ENCODE results near the gene STX12. TPM values are rescaled to one million over a fixed set of nuclear protein-coding genes. Genes with fewer than 3 reads are reported as not detected.

The STX12 gene
- total and polyA plus RNA-seq, 2 of the 4 experiments (the other 2 are of a cell fraction), result 28.6 to 54.8 TPM

- H3K14ac ChIP-seq (replicated peaks; ENCODE audit: low read depth, low read length), result no peak overlapping the region
- dilution Hi-C loops (cut with HindIII; ENCODE audit: low sequenced_read_pairs, unreplicated experiment), result no loop called here
- TF ChIP-seq RCOR1 (IDR thresholded peaks at IDR 0.05; ENCODE audit: insufficient replicate concordance, low read length) (no peak), MAZ (IDR thresholded peaks at IDR 0.05; ENCODE audit: borderline replicate concordance, low read depth, low read length) (no peak), ELK1 (IDR thresholded peaks at IDR 0.05; ENCODE audit: borderline replicate concordance, low read depth, low read length) (no peak), NFE2L2 (IDR thresholded peaks at IDR 0.05; ENCODE audit: low read depth, low read length) (no peak), BHLHE40 (IDR thresholded peaks at IDR 0.05; ENCODE audit: low read depth, low read length) (no peak), POLR2A (IDR thresholded peaks at IDR 0.05; ENCODE audit: low read depth, low read length) (no peak), CHD1 (IDR thresholded peaks at IDR 0.05; ENCODE audit: low read depth, low read length) (no peak), CTCF (conservative IDR thresholded peaks at IDR 0.05; ENCODE audit: low read depth, low read length) (no peak), RAD21 (IDR thresholded peaks at IDR 0.05; ENCODE audit: low read length) (no peak), MAFK (IDR thresholded peaks at IDR 0.05; ENCODE audit: low read depth, low read length) (no peak), FOS (IDR thresholded peaks at IDR 0.05; ENCODE audit: low read depth, low read length) (no peak), RFX5 (IDR thresholded peaks at IDR 0.05; ENCODE audit: low read depth, low read length) (no peak), MXI1 (IDR thresholded peaks at IDR 0.05; ENCODE audit: borderline replicate concordance, low read depth, low read length) (no peak), USF2 (IDR thresholded peaks at IDR 0.05; ENCODE audit: low read depth, low read length) (no peak), SMC3 (IDR thresholded peaks at IDR 0.05; ENCODE audit: low read depth, low read length) (no peak), CEBPB (IDR thresholded peaks at IDR 0.05; ENCODE audit: low read depth, low read length) (no peak)
- H3K4me2 ChIP-seq (ENCODE audit: low read depth, low read length), result no peak overlapping the region
- H3K9me1 ChIP-seq (ENCODE audit: insufficient read depth, low read length), result 0 out of 2 replicates have a peak, but pooled peaks cover 6% of the 10 kb centered on the region
- intact Hi-C loops (cut with micrococcal nuclease), result no loop called here
- no peak overlapping the region for H3K4me3 ChIP-seq (ENCODE audit: insufficient read depth, low read depth, low read length)
- DNase-seq, result no peak
- ATAC-seq (ENCODE audit: low read depth), result no peak
- H3K36me3 ChIP-seq (ENCODE audit: control insufficient read depth, insufficient read depth, low read length), result peaks cover 17% of the 10 kb centered on the region
- H2AFZ ChIP-seq (replicated peaks; ENCODE audit: low read length, poor library complexity), result no peak overlapping the region
- H2BK20ac ChIP-seq (ENCODE audit: low read depth, low read length), result no peak overlapping the region
- H3K79me1 ChIP-seq (ENCODE audit: low read depth in 1 of 2, low read length in 2 of 2), result peaks cover 0 to 4% of the 10 kb centered on the region in 2 experiments; a peak in 1 of 4 replicates
- no peak overlapping the region for H2BK5ac ChIP-seq (ENCODE audit: low read depth, low read length, poor library complexity, severe bottlenecking)
- POLR2A ChIA-PET (ENCODE audit: unreplicated experiment), result no interaction called here
- no peak overlapping the region for H2AK5ac ChIP-seq (ENCODE audit: low read depth, low read length)
- H3K9ac ChIP-seq (ENCODE audit: low read depth, low read length), result no peak overlapping the region
- H3K27me3 ChIP-seq (ENCODE audit: control insufficient read depth, insufficient read depth, low read length), result no peaks in the 10 kb centered on the region
- no peak overlapping the region for H3K23ac ChIP-seq (ENCODE audit: low read depth, low read length)
- CTCF ChIA-PET, result no interaction called here
- no peak overlapping the region for H4K8ac ChIP-seq (ENCODE audit: low read depth in 2 of 2, low read length in 2 of 2)
- no peak overlapping the region for H2AK9ac ChIP-seq (replicated peaks; ENCODE audit: low read depth, low read length, poor library complexity)
- no peak overlapping the region for H3K4ac ChIP-seq (ENCODE audit: low read depth, low read length)
- in situ Hi-C loops (cut with MboI; ENCODE audit: low sequenced_read_pairs), result no loop called here
- H3K27ac ChIP-seq (ENCODE audit: insufficient read depth, low read length), result no peak overlapping the region
- no peaks in the 10 kb centered on the region for H3K9me3 ChIP-seq (ENCODE audit: control insufficient read depth, insufficient read depth, low read length)
- no peak overlapping the region for H3K18ac ChIP-seq (ENCODE audit: low read depth, low read length)
- H4K91ac ChIP-seq (ENCODE audit: insufficient read depth, low read depth, low read length), result no peak overlapping the region
- H4K20me1 ChIP-seq (ENCODE audit: insufficient read depth, low read length), result no peaks in the 10 kb centered on the region
- H3K4me1 ChIP-seq (ENCODE audit: control insufficient read depth, insufficient read depth, low read length), result no peaks in the 10 kb centered on the region
- WGBS, 2 experiments (ENCODE audit: extremely low coverage in 2 of 2, insufficient read length in 1 of 2), result no CpG with 5 or more reads among the region's 2 CpGs
- BruUV-seq (replicated peaks), result no TSS peak
- no peak overlapping the region for H3K56ac ChIP-seq (ENCODE audit: extremely low read depth, insufficient read depth, low read length)
- H2BK120ac ChIP-seq (ENCODE audit: low read depth, low read length), result no peak overlapping the region
- no peak overlapping the region for H4K5ac ChIP-seq (ENCODE audit: low read depth, low read length)
- H2BK15ac ChIP-seq (ENCODE audit: low read depth, low read length), result no peak overlapping the region
Observed at GRCh38 chr1:27759236-27759635, 13.8 kb upstream of the STX12 start.

Data from IMR-90 (cell line).